Measurements from ENCODE around the gene TECPR2. TPM values are rescaled to one million over a fixed set of nuclear protein-coding genes. Genes with fewer than 3 reads are reported as not detected.
"Not testable (repeated sequence)": the region's sequence is repeated elsewhere in the genome, so short reads cannot be mapped to it uniquely, and the experiment has no call there.

The TECPR2 gene
- total and polyA plus RNA-seq, 3 experiments from 2014 or later, result 4.5 to 11.6 (median 8.4) TPM

DNA sequence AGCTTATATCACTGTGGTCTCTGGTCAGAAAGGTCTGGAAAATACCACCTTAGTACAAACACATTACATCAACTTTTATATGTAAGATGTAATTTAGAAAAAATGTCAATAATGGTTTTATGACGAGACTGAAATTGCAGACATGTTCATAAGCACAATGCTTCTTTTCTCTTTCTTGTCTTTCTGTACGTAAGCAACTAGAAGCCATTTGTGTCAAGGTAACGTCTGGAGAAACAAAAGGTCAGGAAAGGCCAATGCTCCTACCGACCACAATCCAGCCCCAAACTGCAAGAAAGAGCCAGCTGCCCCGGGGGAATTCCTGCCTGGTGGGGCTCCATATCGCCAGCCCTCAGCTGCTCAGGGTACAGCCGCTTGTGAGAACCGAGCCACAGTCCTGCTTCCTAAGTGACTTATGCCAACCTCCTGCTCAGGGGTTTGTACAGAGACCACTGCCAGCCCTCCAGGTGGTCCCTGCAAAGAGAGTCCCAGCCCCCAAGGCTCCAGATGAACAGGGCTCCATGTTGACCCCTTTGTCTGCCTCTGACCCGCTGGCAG, 36.9 kb upstream of the TECPR2 start:
- Histone ChIP-seq H3K4me3 (ENCODE audit: low read length) (no peak overlapping the region), H3K27ac (ENCODE audit: low read depth, low read length) (no peak overlapping the region), H3K36me3 (ENCODE audit: insufficient read depth, low read length) (no peaks in the 10 kb centered on the region), H3K4me1 (ENCODE audit: insufficient read depth, low read length) (peaks cover 4% of the 10 kb centered on the region), H3K27me3 (ENCODE audit: insufficient read depth, low read length, poor library complexity, severe bottlenecking) (no peaks in the 10 kb centered on the region), H3K9me3 (ENCODE audit: low read length) (no peaks in the 10 kb centered on the region)
- CTCF ChIA-PET, result no interaction called here
- Mint-ChIP-seq H3K4me3 (peak overlapping the region in 1 of 7 donors; percentile 7), H3K36me3 (peaks cover 0 to 24% (median 5%) of the 10 kb centered on the region in 3 donors), H3K27me3 (no peaks in the 10 kb centered on the region), H3K27ac (peak overlapping the region in 3 of 8 donors; percentile 2 to 67 (median 43)), H3K9me3 (no peaks in the 10 kb centered on the region), H3K4me1 (peaks cover 8 to 22% (median 21%) of the 10 kb centered on the region in 3 donors)
- no peak for DNase-seq
- POLR2A ChIA-PET, result no interaction called here

DNA sequence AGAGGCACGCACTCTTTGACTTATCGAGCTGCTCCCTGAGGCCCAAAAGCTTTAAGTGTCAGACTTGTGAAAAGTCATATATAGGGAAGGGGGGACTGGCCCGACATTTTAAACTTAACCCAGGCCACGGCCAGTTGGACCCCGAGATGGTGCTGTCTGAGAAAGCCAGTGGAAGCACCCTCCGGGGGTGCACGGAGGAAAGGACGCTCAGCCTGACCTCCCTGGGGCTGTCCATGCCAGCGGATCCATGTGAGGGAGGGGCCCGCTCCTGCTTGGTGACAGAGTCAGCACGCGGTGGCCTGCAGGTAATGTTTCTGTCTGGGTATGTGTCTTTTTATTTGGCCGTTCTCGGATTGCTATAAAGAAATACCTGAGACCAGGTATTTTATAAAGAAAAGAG, 36.2 kb upstream of the TECPR2 start:
- Mint-ChIP-seq H3K27me3 (no peaks in the 10 kb centered on the region), H3K4me3 (peak overlapping the region in 1 of 7 donors; percentile 7), H3K36me3 (peaks cover 0 to 26% (median 5%) of the 10 kb centered on the region in 3 donors), H3K9me3 (no peaks in the 10 kb centered on the region), H3K4me1 (peaks cover 8 to 17% (median 15%) of the 10 kb centered on the region in 3 donors), H3K27ac (peak overlapping the region in 2 of 8 donors; percentile 2 to 67)
- Histone ChIP-seq H3K27ac (ENCODE audit: low read depth, low read length) (no peak overlapping the region), H3K4me3 (ENCODE audit: low read length) (no peak overlapping the region), H3K4me1 (ENCODE audit: insufficient read depth, low read length) (no peaks in the 10 kb centered on the region), H3K27me3 (ENCODE audit: insufficient read depth, low read length, poor library complexity, severe bottlenecking) (no peaks in the 10 kb centered on the region), H3K9me3 (ENCODE audit: low read length) (no peaks in the 10 kb centered on the region), H3K36me3 (ENCODE audit: insufficient read depth, low read length) (peaks cover 1% of the 10 kb centered on the region)
- ChIA-PET CTCF (no interaction called here), POLR2A (no interaction called here)
- no peak for DNase-seq

DNA sequence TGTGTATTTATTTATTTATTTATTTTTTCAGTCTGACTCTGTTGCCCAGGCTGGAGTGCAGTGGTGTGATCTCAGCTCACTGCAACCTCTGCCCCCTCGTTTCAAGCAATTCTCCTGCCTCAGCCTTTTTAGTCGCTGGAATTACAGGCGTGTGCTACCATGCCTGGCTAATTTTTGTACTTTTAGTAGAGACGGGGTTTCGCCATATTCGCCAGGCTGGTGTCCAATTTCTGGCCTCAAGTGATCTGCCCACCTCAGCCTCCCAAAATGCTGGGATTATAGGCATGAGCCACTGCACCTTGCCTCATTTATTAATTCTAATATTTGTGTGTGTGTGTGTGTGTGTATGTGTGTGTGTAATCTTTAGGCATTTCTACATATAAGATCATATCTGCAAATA, 33.4 kb upstream of the TECPR2 start:
- not testable (repeated sequence) for H3K9me3 Mint-ChIP-seq; H3K27ac ChIP-seq (ENCODE audit: low read depth, low read length); H3K4me1 ChIP-seq (ENCODE audit: insufficient read depth, low read length); H3K36me3 ChIP-seq (ENCODE audit: insufficient read depth, low read length); H3K27me3 Mint-ChIP-seq; H3K4me3 Mint-ChIP-seq; H3K9me3 ChIP-seq (ENCODE audit: low read length); H3K4me3 ChIP-seq (ENCODE audit: low read length); H3K27me3 ChIP-seq (ENCODE audit: insufficient read depth, low read length, poor library complexity, severe bottlenecking); H3K4me1 Mint-ChIP-seq; H3K27ac Mint-ChIP-seq; DNase-seq
- POLR2A ChIA-PET, result interaction anchor here (0.6 kb wide), 1 partner anchor 14 kb away, joined by 3 read pairs; no protein-coding TSS in a partner anchor
- peaks cover 4 to 43% (median 9%) of the 10 kb centered on the region in 3 donors for H3K36me3 Mint-ChIP-seq
- CTCF ChIA-PET, result interaction anchor here (0.6 to 1.3 kb wide), 2 partner anchors 14 to 192 kb away, joined by 3 read pairs; no protein-coding TSS in a partner anchor

DNA sequence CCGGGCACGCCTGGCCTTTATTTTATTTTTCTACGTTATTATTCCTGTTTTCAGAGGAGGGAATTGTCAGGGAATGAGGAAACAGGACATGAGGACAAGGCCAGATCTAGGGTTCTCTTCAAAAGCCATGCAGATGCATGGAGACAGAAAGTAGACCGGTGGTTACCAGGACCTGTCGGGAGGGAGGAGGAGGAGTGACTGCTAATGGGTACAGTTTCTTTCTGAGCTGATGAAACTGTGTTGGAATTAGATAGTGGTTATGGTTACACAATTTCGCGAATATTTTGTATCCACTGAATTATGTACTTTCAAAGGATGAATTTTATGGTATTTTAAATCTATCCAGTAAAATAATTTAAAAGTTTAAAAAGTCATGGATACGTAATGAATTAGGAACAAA, 31.9 kb upstream of the TECPR2 start:
- Histone ChIP-seq H3K27ac (ENCODE audit: low read depth, low read length) (no peak overlapping the region), H3K36me3 (ENCODE audit: insufficient read depth, low read length) (peaks cover 5% of the 10 kb centered on the region), H3K4me1 (ENCODE audit: insufficient read depth, low read length) (no peaks in the 10 kb centered on the region), H3K4me3 (ENCODE audit: low read length) (no peak overlapping the region), H3K9me3 (ENCODE audit: low read length) (no peaks in the 10 kb centered on the region), H3K27me3 (ENCODE audit: insufficient read depth, low read length, poor library complexity, severe bottlenecking) (no peaks in the 10 kb centered on the region)
- no peaks in the 10 kb centered on the region for H3K9me3 Mint-ChIP-seq
- peaks cover 4 to 48% (median 13%) of the 10 kb centered on the region in 3 donors for H3K36me3 Mint-ChIP-seq
- no peaks in the 10 kb centered on the region for H3K27me3 Mint-ChIP-seq
- H3K27ac Mint-ChIP-seq, result peak overlapping the region in 1 of 8 donors; percentile 72
- H3K4me3 Mint-ChIP-seq, result no peak overlapping the region
- peaks cover 3 to 5% (median 5%) of the 10 kb centered on the region in 3 donors for H3K4me1 Mint-ChIP-seq
- POLR2A ChIA-PET, result no interaction called here
- CTCF ChIA-PET, result interaction anchor here (1.2 kb wide), 1 partner anchor 17 kb away, joined by 3 read pairs; no protein-coding TSS in a partner anchor
- DNase-seq, result no peak

DNA sequence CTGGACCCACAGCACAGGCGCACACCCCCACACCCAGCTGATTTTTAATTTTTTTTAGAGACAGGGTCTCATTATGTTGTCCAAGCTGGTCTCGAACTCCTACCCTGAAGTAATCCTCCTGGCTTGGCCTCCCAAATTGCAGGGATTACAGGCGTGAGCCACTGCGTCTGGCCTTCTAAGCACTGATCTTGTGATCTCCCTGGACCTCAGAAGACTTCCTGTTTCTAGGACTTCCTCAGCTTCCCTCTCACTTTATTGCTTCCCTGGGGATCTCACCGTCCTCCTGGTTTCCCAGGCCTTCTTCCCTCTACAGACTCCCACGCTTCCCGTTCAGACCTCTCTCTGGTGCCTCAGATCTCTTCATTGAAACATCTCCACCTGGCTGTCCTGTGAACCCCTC, 29.4 kb upstream of the TECPR2 start:
- H3K9me3 Mint-ChIP-seq, result no peaks in the 10 kb centered on the region
- ChIA-PET CTCF (interaction anchor here (1.2 to 2.0 kb wide), 3 partner anchors 12 to 19 kb away, joined by 3 to 6 read pairs (median 5); no protein-coding TSS in a partner anchor), POLR2A (no interaction called here)
- H3K27ac ChIP-seq (ENCODE audit: low read depth, low read length), result no peak overlapping the region
- no peaks in the 10 kb centered on the region for H3K4me1 ChIP-seq (ENCODE audit: insufficient read depth, low read length)
- peaks cover 5% of the 10 kb centered on the region for H3K36me3 ChIP-seq (ENCODE audit: insufficient read depth, low read length)
- no peak overlapping the region for H3K4me3 ChIP-seq (ENCODE audit: low read length)
- no peak for DNase-seq
- H3K36me3 Mint-ChIP-seq, result peaks cover 9 to 57% (median 14%) of the 10 kb centered on the region in 3 donors
- H3K27me3 ChIP-seq (ENCODE audit: insufficient read depth, low read length, poor library complexity, severe bottlenecking), result no peaks in the 10 kb centered on the region
- peak overlapping the region in 2 of 8 donors; percentile 14 to 90 for H3K27ac Mint-ChIP-seq
- H3K4me3 Mint-ChIP-seq, result no peak overlapping the region
- H3K9me3 ChIP-seq (ENCODE audit: low read length), result no peaks in the 10 kb centered on the region
- no peaks in the 10 kb centered on the region for H3K27me3 Mint-ChIP-seq
- peaks cover 3% of the 10 kb centered on the region in 3 donors for H3K4me1 Mint-ChIP-seq

DNA sequence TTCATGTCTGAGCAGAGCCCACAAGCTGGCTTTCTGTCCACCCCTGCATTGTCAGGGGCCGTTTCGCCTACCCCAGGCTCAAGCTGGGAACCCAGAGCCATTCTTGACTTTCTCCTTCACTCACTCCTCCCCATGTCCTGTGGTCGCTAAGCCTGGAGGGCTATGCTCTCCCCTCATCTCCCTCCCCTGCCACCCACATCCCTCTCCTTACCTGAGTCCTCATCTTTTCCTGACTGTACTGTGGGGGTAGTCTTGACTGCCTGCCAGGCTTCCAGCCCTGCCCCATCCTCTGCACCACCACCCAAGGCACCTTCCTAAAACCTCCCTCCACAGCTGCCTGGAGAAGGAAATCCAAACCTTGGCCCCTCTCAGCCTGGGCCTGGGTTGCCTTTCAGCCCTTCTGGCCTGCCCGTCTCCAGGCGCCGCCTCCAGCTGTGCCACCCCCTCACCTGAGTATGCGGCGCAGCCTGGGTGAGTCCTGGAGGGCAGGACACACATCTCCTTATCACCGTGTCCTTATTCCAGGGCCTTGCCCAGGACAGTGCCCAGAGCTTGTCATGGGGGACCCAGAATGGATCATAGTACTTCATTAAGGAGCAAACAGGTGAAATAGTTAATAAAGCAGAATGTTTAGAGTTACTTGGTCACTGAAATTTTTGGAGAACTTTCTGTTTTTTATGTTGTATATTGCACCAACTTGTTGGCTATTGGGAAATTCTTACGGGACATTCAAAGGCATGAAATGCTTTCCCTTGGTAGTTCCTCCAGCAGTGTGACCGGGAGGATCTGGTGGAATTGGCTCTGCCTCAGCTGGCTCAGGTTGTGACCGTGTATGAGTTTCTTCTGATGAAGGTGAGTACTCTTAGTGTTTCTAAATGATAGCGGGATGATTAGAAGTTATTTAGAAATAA, 28.7 kb upstream of the TECPR2 start:
- Histone ChIP-seq H3K36me3 (ENCODE audit: insufficient read depth, low read length) (peaks cover 5% of the 10 kb centered on the region), H3K27ac (ENCODE audit: low read depth, low read length) (no peak overlapping the region), H3K4me3 (ENCODE audit: low read length) (no peak overlapping the region), H3K27me3 (ENCODE audit: insufficient read depth, low read length, poor library complexity, severe bottlenecking) (no peaks in the 10 kb centered on the region), H3K9me3 (ENCODE audit: low read length) (no peaks in the 10 kb centered on the region), H3K4me1 (ENCODE audit: insufficient read depth, low read length) (no peaks in the 10 kb centered on the region)
- no peaks in the 10 kb centered on the region for H3K27me3 Mint-ChIP-seq
- H3K4me3 Mint-ChIP-seq, result no peak overlapping the region
- CTCF ChIA-PET, result interaction anchor here (1.2 to 2.0 kb wide), 3 partner anchors 13 to 20 kb away, joined by 3 to 6 read pairs (median 5); no protein-coding TSS in a partner anchor
- peaks cover 12 to 61% (median 14%) of the 10 kb centered on the region in 3 donors for H3K36me3 Mint-ChIP-seq
- peak overlapping the region in 2 of 8 donors; percentile 17 to 90 for H3K27ac Mint-ChIP-seq
- no peaks in the 10 kb centered on the region for H3K4me1 Mint-ChIP-seq
- no peaks in the 10 kb centered on the region for H3K9me3 Mint-ChIP-seq
- POLR2A ChIA-PET, result no interaction called here
- DNase-seq, result no peak

DNA sequence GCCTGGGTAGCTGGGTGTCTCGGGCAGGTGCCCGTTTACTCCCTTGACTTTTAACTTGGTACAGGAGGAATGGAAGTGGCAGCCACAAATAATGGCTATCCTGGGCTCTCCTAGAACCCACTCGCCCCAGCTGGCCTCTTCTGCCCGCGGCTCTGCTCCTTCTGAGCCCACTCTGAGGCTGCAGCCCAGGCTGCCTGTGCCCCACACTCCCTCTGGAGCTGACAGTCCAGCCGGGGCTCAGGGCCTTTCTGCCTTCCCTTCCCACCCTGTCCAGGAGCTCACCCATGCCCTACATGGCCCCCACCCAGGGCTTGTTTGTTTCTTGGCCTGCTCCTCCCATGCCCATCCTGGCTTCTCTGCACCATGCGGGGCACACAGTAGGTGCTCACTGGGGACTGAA, 27.6 kb upstream of the TECPR2 start:
- H3K36me3 Mint-ChIP-seq, result peaks cover 12 to 64% (median 14%) of the 10 kb centered on the region in 3 donors
- no peak overlapping the region for H3K27ac Mint-ChIP-seq
- POLR2A ChIA-PET, result no interaction called here
- Histone ChIP-seq H3K9me3 (ENCODE audit: low read length) (no peaks in the 10 kb centered on the region), H3K4me1 (ENCODE audit: insufficient read depth, low read length) (no peaks in the 10 kb centered on the region), H3K27me3 (ENCODE audit: insufficient read depth, low read length, poor library complexity, severe bottlenecking) (no peaks in the 10 kb centered on the region), H3K4me3 (ENCODE audit: low read length) (no peak overlapping the region), H3K27ac (ENCODE audit: low read depth, low read length) (no peak overlapping the region), H3K36me3 (ENCODE audit: insufficient read depth, low read length) (peaks cover 5% of the 10 kb centered on the region)
- no peak for DNase-seq
- no peaks in the 10 kb centered on the region for H3K4me1 Mint-ChIP-seq
- no peak overlapping the region for H3K4me3 Mint-ChIP-seq
- CTCF ChIA-PET, result interaction anchor here (1.4 to 2.8 kb wide), 2 partner anchors 18 to 21 kb away, joined by 3 to 9 read pairs; no protein-coding TSS in a partner anchor
- H3K9me3 Mint-ChIP-seq, result no peaks in the 10 kb centered on the region
- H3K27me3 Mint-ChIP-seq, result no peaks in the 10 kb centered on the region

DNA sequence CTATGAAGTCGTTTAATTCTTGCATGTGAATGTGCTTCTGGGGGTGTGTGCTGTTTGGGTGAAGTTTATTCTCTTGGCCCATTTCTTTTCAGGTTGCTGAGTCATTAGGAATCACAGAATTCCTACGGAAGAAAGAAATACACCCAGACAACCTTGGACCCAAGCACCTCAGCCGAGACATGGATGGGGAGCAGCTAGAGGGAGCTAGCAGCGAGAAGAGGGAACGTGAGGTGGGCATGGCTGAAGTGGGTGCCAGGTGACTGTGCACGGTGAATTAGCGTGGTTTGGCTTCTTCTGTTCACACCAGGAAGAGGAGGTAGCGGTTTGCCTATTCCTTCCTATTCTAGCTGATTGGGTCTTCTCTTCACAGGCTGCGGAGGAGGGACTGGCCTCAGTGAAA, 24.0 kb upstream of the TECPR2 start:
- no peak for DNase-seq
- Mint-ChIP-seq H3K4me1 (no peaks in the 10 kb centered on the region), H3K36me3 (peaks cover 9 to 71% (median 12%) of the 10 kb centered on the region in 3 donors), H3K9me3 (no peaks in the 10 kb centered on the region), H3K27ac (peak overlapping the region in 3 of 8 donors; percentile 10 to 83 (median 51)), H3K27me3 (no peaks in the 10 kb centered on the region), H3K4me3 (no peak overlapping the region)
- ChIA-PET CTCF (no interaction called here), POLR2A (no interaction called here)
- no peak overlapping the region for H3K4me3 ChIP-seq (ENCODE audit: low read length)
- H3K36me3 ChIP-seq (ENCODE audit: insufficient read depth, low read length), result peaks cover 2% of the 10 kb centered on the region
- H3K4me1 ChIP-seq (ENCODE audit: insufficient read depth, low read length), result no peaks in the 10 kb centered on the region
- H3K9me3 ChIP-seq (ENCODE audit: low read length), result no peaks in the 10 kb centered on the region
- no peak overlapping the region for H3K27ac ChIP-seq (ENCODE audit: low read depth, low read length)
- no peaks in the 10 kb centered on the region for H3K27me3 ChIP-seq (ENCODE audit: insufficient read depth, low read length, poor library complexity, severe bottlenecking)

Data from CD8-positive, alpha-beta memory T cell (primary cell).